ENCODE results near the gene TDP1.

TDP1 gene

GRCh38 chr14:89963288-89963978, 7.7 kb downstream of the TDP1 start:
- TF ChIP-seq CTCF (IDR thresholded peaks at IDR 0.05; ENCODE audit: borderline replicate concordance, insufficient read depth, low read depth, low read length) = no peak
- no peak overlapping the region for H3K4me3 ChIP-seq (ENCODE audit: low read depth, low read length)

DNA sequence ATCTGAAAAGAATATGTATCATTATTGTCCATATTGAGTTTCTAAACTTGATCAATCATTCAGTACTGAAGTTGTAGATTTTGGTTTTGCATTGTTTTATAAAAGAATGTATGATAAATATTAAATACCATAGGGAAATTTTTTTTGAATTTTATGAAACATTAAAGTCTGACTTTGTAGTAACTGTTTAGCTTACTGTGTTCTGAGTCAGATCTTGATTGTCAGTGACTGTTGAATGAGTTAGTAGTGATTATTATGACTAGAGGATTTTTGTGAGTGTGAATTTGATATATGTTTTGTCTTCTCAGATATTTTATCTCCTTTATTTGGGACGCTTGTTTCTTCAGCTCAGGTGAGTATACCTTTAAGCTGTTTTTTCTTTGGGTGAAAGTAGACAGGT, 10.1 kb downstream of the TDP1 start:
- no peak overlapping the region for H3K4me3 ChIP-seq (ENCODE audit: low read depth, low read length)
- TF ChIP-seq CTCF (IDR thresholded peaks at IDR 0.05; ENCODE audit: borderline replicate concordance, insufficient read depth, low read depth, low read length) = no peak

GRCh38 chr14:89973234-89973823, 17.6 kb downstream of the TDP1 start:
- TF ChIP-seq CTCF (IDR thresholded peaks at IDR 0.05; ENCODE audit: borderline replicate concordance, insufficient read depth, low read depth, low read length) = peak; percentile 82
- H3K4me3 ChIP-seq (ENCODE audit: low read depth, low read length) = no peak overlapping the region

DNA sequence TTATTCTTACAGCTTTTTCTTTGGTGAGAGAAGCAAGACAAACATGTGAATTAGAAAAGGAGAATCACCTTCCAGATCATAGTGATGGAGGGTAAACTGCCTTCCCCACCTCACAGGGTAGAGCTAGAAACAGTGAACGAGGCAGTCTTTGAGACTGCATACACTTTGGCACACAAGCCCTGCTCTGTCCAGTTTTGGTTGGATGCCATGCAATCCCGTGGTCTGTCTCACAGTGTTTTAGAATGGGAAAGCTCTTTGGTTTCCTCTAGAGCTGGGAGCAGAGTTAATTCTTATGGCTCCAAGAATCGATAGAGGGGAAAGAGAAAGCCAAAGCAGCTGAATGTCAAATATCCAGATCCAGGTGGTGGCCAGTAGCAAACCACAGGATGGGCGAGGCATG, 21.9 kb downstream of the TDP1 start:
- H3K4me3 ChIP-seq (ENCODE audit: low read depth, low read length) = no peak overlapping the region
- no peak for TF ChIP-seq CTCF (IDR thresholded peaks at IDR 0.05; ENCODE audit: borderline replicate concordance, insufficient read depth, low read depth, low read length)

GRCh38 chr14:89978656-89979055, 22.9 kb downstream of the TDP1 start:
- H3K4me3 ChIP-seq (ENCODE audit: low read depth, low read length) = no peak overlapping the region
- no peak for TF ChIP-seq CTCF (IDR thresholded peaks at IDR 0.05; ENCODE audit: borderline replicate concordance, insufficient read depth, low read depth, low read length)

DNA sequence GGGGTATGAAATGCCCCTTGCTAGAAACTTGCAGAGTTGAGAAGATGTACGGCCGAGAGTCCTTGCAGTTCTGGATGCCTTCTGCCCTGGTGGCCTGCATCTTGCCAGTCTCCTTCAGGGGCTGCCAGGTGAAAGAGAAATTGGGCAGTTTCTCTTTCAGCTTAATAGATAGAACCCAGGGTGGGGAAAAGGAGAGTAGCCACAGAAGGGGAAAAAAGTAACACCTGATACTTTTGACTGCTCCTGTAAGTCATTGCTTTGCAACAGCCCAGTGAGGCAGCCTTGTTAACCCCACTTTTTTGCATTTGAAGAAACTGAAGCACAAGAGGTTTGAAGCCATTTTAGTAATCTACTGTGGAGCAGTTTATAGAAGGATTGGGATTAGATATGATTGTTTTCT, 27.6 kb downstream of the TDP1 start:
- H3K4me3 ChIP-seq (ENCODE audit: low read depth, low read length) = no peak overlapping the region
- no peak for TF ChIP-seq CTCF (IDR thresholded peaks at IDR 0.05; ENCODE audit: borderline replicate concordance, insufficient read depth, low read depth, low read length)

Measured in GM12875 (cell line).